B cell (primary cell): ENCODE data around the gene SLC25A38. TPM values are rescaled to one million over a fixed set of nuclear protein-coding genes. Genes with fewer than 3 reads are reported as not detected.

Source experiments
- ATAC-seq: fragments of 200-7000 bp; cut with Tn5 transposase; one replicate; pipeline ENCODE4 v1.10.0; 2021; ENCODE audit warnings: low read depth, mild to moderate bottlenecking, moderate number of reproducible peaks, moderate library complexity
- CTCF ChIA-PET: fragments of 350-600 bp; sonication (Branson Sonifier 250); formaldehyde crosslinking; loops from one replicate; lab custom pipeline; 2021; ENCODE audit warnings: antibody characterized with exemption, inconsistent platforms; lab: Charles Lee
- POLR2A ChIA-PET: fragments of 350-600 bp; sonication (Branson Sonifier 250); formaldehyde crosslinking; loops from one replicate; lab custom pipeline; 2021; ENCODE audit warnings: antibody characterized with exemption; lab: Charles Lee
- DNase-seq: peaks from one replicate; pipeline ENCODE4 v3.0.0; 2013
- H2AFZ ChIP-seq: 2 replicates; pipeline ENCODE4 v1.6.1; 2012; ENCODE audit warnings: mild to moderate bottlenecking, low read depth, low read length; ENCODE audit not compliant: insufficient read depth, poor library complexity, severe bottlenecking
- H3K27ac ChIP-seq, 2 donors: 1 replicate in 1 of 2; 2 replicates in 1 of 2; pipeline ENCODE4 v1.5.1; 2012 to 2013; ENCODE audit warnings: low read length in 2 of 2, mild to moderate bottlenecking in 2 of 2, moderate library complexity in 1 of 2
- H3K27me3 ChIP-seq, 4 experiments: fragments of 200-600 bp in 1 of 4; sonication (generic) in 1 of 4; replicated peaks in 1 of 4; 1 replicate in 2 of 4; 2 replicates in 2 of 4; pipeline versions ENCODE4 v1.6.1 to v1.7.0; 2013 to 2016; ENCODE audit warnings: low read length in 3 of 4, mild to moderate bottlenecking in 2 of 4, mixed read lengths in 1 of 4, moderate library complexity in 1 of 4; ENCODE audit not compliant: insufficient read depth in 4 of 4, control insufficient read depth in 3 of 4; ENCODE audit errors: control extremely low read depth in 1 of 4
- H3K36me3 ChIP-seq, 2 experiments: replicated peaks in 1 of 2; 1 replicate in 1 of 2; 2 replicates in 1 of 2; pipeline versions ENCODE4 v1.6.1 to v1.7.1; 2013; ENCODE audit warnings: low read length in 1 of 2; ENCODE audit not compliant: insufficient read depth in 2 of 2, control insufficient read depth in 1 of 2; ENCODE audit errors: control extremely low read depth in 1 of 2, extremely low read depth in 1 of 2
- H3K4me1 ChIP-seq, 2 donors: fragments of 200-600 bp in 1 of 2; sonication (generic) in 1 of 2; 1 replicate in 1 of 2; 2 replicates in 1 of 2; pipeline versions ENCODE4 v1.5.1 to v1.6.1; 2013 to 2017; ENCODE audit warnings: low read length in 2 of 2; ENCODE audit not compliant: control insufficient read depth in 2 of 2, insufficient read depth in 2 of 2
- H3K4me2 ChIP-seq: replicated peaks from 2 replicates; pipeline ENCODE3; 2012; ENCODE audit warnings: mild to moderate bottlenecking, low read depth, low read length; ENCODE audit not compliant: poor library complexity, severe bottlenecking
- H3K4me3 ChIP-seq, 5 experiments: fragments of 200-600 bp in 1 of 5; sonication (generic) in 1 of 5; 1 replicate in 3 of 5; 2 replicates in 2 of 5; pipeline versions ENCODE4 v1.5.1 to v1.7.0; 2011 to 2016; ENCODE audit warnings: low read length in 4 of 5, mild to moderate bottlenecking in 4 of 5, low read depth in 2 of 5, control low read depth in 1 of 5, moderate library complexity in 1 of 5; ENCODE audit not compliant: insufficient read depth in 1 of 5; ENCODE audit errors: control extremely low read depth in 1 of 5, extremely low read depth in 1 of 5
- H3K79me2 ChIP-seq: fragments of 200-600 bp; sonication (generic); one replicate; pipeline ENCODE4 v1.6.0; 2016; ENCODE audit warnings: low read length; ENCODE audit not compliant: control insufficient read depth, insufficient read depth
- H3K9ac ChIP-seq: fragments of 200-600 bp; sonication (generic); 2 replicates; pipeline ENCODE4 v1.6.1; 2017; ENCODE audit warnings: mild to moderate bottlenecking, low read length, moderate library complexity
- H3K9me3 ChIP-seq, 3 donors: one replicate each; pipeline versions ENCODE4 v1.6.1 to v1.7.1; 2013; ENCODE audit warnings: low read length in 2 of 3; ENCODE audit not compliant: control insufficient read depth in 2 of 3, insufficient read depth in 1 of 3; ENCODE audit errors: control extremely low read depth in 1 of 3
- H4K20me1 ChIP-seq: 2 replicates; pipeline ENCODE4 v1.6.0; 2012; ENCODE audit warnings: mild to moderate bottlenecking, low read length; ENCODE audit not compliant: insufficient read depth, control insufficient read depth, poor library complexity, severe bottlenecking
- H3K27ac Mint-ChIP-seq: one replicate; pipeline ENCODE4 v1.8.0; 2021; ENCODE audit warnings: mixed read lengths
- H3K27me3 Mint-ChIP-seq: one replicate; pipeline ENCODE4 v1.8.0; 2021; ENCODE audit warnings: mixed read lengths
- H3K4me1 Mint-ChIP-seq: one replicate; pipeline ENCODE4 v1.8.0; 2021; ENCODE audit warnings: mixed read lengths
- H3K4me3 Mint-ChIP-seq: one replicate; pipeline ENCODE4 v1.8.0; 2021; ENCODE audit warnings: mixed read lengths
- H3K9me3 Mint-ChIP-seq: one replicate; pipeline ENCODE4 v1.8.0; 2022; ENCODE audit warnings: mixed read lengths; ENCODE audit not compliant: insufficient read depth
- EZH2 ChIP-seq: IDR thresholded peaks from 2 replicates; pipeline ENCODE4 v1.6.1; 2012; ENCODE audit warnings: borderline replicate concordance, low read depth, mild to moderate bottlenecking, moderate library complexity, low read length; ENCODE audit not compliant: insufficient read depth, poor library complexity, severe bottlenecking
- WGBS: methylation state at CpG from one replicate; pipeline ENCODE4 v1.1.5; 2013; ENCODE audit warnings: missing lambda C conversion rate; ENCODE audit not compliant: insufficient coverage; 5-methylcytosine and 5-hydroxymethylcytosine counted together
- intact Hi-C: fragments of 100-400 bp; cut with micrococcal nuclease; formaldehyde crosslinking; loops from one replicate; pipeline ENCODE4 v1.10.0; 2022
- polyA plus RNA-seq: library from polyadenylated mRNA; depleted of rRNA; stranded (reverse); fragments of >200 nt; gene quantifications from 2 replicates; pipeline ENCODE4 v1.2.3, GENCODE V29; 2012
- total RNA-seq, 2 donors: library from RNA; stranded (reverse); fragments of 120-200 nt in 1 of 2; gene quantifications; 1 replicate in 1 of 2; 2 replicates in 1 of 2; pipeline versions ENCODE4 v1.2.3 to v1.2.4, GENCODE V29; 2013 to 2022
- TF ChIP-seq, protein P1 (sequence below): fragments of 200-600 bp; IDR thresholded peaks from one replicate; pipeline ENCODE4 v1.8.0; 2022; ENCODE audit warnings: antibody characterized with exemption, mild to moderate bottlenecking

The SLC25A38 gene
- total and polyA plus RNA-seq, 2 donors (not counting 1 experiment from before 2014, with no cell fraction given), result 45.5 to 53.0 TPM

GRCh38 chr3:39428745-39429201 is 45.6 kb downstream of the SLC25A38 start:
- Mint-ChIP-seq H3K4me3 (no peak overlapping the region), H3K27ac (no peak overlapping the region), H3K4me1 (no peaks in the 10 kb centered on the region), H3K9me3 (no peaks in the 10 kb centered on the region), H3K27me3 (peaks cover 17% of the 10 kb centered on the region)
- no peaks in the 10 kb centered on the region for H3K4me1 ChIP-seq
- peaks cover 0 to 3% (median 0%) of the 10 kb centered on the region in 4 experiments for H3K27me3 ChIP-seq
- ChIA-PET CTCF (no interaction called here), POLR2A (no interaction called here)
- no peak overlapping the region for H3K27ac ChIP-seq
- no peak overlapping the region for H3K9ac ChIP-seq
- H3K4me3 ChIP-seq, result no peak overlapping the region
- no peak for DNase-seq
- no peaks in the 10 kb centered on the region for H3K9me3 ChIP-seq
- H3K4me2 ChIP-seq, result no peak overlapping the region
- intact Hi-C loops, result no loop called here
- TF ChIP-seq, protein P1, sequence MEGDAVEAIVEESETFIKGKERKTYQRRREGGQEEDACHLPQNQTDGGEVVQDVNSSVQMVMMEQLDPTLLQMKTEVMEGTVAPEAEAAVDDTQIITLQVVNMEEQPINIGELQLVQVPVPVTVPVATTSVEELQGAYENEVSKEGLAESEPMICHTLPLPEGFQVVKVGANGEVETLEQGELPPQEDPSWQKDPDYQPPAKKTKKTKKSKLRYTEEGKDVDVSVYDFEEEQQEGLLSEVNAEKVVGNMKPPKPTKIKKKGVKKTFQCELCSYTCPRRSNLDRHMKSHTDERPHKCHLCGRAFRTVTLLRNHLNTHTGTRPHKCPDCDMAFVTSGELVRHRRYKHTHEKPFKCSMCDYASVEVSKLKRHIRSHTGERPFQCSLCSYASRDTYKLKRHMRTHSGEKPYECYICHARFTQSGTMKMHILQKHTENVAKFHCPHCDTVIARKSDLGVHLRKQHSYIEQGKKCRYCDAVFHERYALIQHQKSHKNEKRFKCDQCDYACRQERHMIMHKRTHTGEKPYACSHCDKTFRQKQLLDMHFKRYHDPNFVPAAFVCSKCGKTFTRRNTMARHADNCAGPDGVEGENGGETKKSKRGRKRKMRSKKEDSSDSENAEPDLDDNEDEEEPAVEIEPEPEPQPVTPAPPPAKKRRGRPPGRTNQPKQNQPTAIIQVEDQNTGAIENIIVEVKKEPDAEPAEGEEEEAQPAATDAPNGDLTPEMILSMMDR, result no peak
- no peak for TF ChIP-seq EZH2
- no peak overlapping the region for H2AFZ ChIP-seq
- H3K79me2 ChIP-seq, result no peaks in the 10 kb centered on the region
- H3K36me3 ChIP-seq, result no peaks in the 10 kb centered on the region
- ATAC-seq, result no peak
- no peaks in the 10 kb centered on the region for H4K20me1 ChIP-seq
- 60% methylated on average over 22 of the region's 22 CpGs for WGBS

DNA sequence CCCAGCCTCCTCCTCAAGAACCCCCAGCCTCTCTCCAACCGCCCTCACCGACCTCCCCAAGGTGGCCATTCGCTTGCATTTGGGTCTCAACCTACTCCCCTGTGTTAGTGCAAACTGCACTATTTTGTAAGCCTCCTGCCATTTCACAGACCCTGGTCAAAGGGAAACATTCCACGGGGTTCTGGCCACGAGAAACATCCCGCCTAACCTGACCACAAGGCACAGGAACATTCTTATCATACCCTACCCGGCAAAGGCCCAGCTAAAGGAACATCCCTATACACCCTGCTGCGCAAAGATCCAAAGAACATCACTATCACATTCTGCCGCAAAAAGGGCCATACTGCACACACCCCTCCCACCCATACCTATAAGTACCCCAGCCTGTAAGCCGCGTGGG is 46.3 kb downstream of the SLC25A38 start:
- intact Hi-C loops, result no loop called here
- Histone ChIP-seq H3K4me2 (no peak overlapping the region), H2AFZ (no peak overlapping the region), H3K4me3 (no peak overlapping the region), H3K4me1 (no peaks in the 10 kb centered on the region), H3K9me3 (no peaks in the 10 kb centered on the region), H3K9ac (no peak overlapping the region), H3K36me3 (no peaks in the 10 kb centered on the region), H3K27ac (no peak overlapping the region), H3K27me3 (peaks cover 0 to 3% (median 0%) of the 10 kb centered on the region in 4 experiments), H4K20me1 (no peaks in the 10 kb centered on the region), H3K79me2 (no peaks in the 10 kb centered on the region)
- H3K9me3 Mint-ChIP-seq, result no peaks in the 10 kb centered on the region
- H3K27ac Mint-ChIP-seq, result no peak overlapping the region
- DNase-seq, result no peak
- H3K4me1 Mint-ChIP-seq, result no peaks in the 10 kb centered on the region
- no peak for TF ChIP-seq EZH2
- TF ChIP-seq, protein P1, result no peak
- 84% methylated on average over 11 of the region's 11 CpGs for WGBS
- no peak overlapping the region for H3K4me3 Mint-ChIP-seq
- ChIA-PET CTCF (no interaction called here), POLR2A (no interaction called here)
- peaks cover 17% of the 10 kb centered on the region for H3K27me3 Mint-ChIP-seq
- ATAC-seq, result no peak
